ENCODE data around the gene ZCCHC17. TPM values are rescaled to one million over a fixed set of nuclear protein-coding genes. Genes with fewer than 3 reads are reported as not detected.

Gene ZCCHC17
- total and polyA plus RNA-seq, 10 donors, result 16.1 to 31.7 (median 20.3) TPM

- H3K4me1 ChIP-seq, result no peaks in the 10 kb centered on the region
- no peak for DNase-seq
- H3K27me3 ChIP-seq (replicated peaks in 1 of 7), result no peaks in the 10 kb centered on the region
- no peaks in the 10 kb centered on the region for H3K9me3 ChIP-seq
- H3K36me3 ChIP-seq, result peaks cover 0 to 80% (median 36%) of the 10 kb centered on the region in 6 donors
- H3K4me3 ChIP-seq, result no peak overlapping the region
- TF ChIP-seq CTCF (IDR thresholded peaks at IDR 0.05 in 8 of 11, conservative IDR thresholded peaks at IDR 0.05 in 3 of 11) (no peak), POLR2AphosphoS5 (IDR thresholded peaks at IDR 0.05) (no peak), POLR2A (IDR thresholded peaks at IDR 0.05) (no peak)
- intact Hi-C loops (cut with DNase I; ENCODE audit: low total_unique reads), result no loop called here
- WGBS, 5 donors, result 95 to 99% (median 95%) methylated on average over 4 of the region's 4 CpGs
- no peak overlapping the region for H3K27ac ChIP-seq
Measured at GRCh38 chr1:31324093-31324492, 27.3 kb downstream of the ZCCHC17 start.

GRCh38 chr1:31324992-31325391 is 28.2 kb downstream of the ZCCHC17 start:
- 92 to 100% (median 97%) methylated on average over 3 of the region's 3 CpGs for WGBS, 5 donors
- Histone ChIP-seq H3K4me1 (no peaks in the 10 kb centered on the region), H3K36me3 (peaks cover 0 to 71% (median 28%) of the 10 kb centered on the region in 6 donors), H3K9me3 (no peaks in the 10 kb centered on the region), H3K27me3 (replicated peaks in 1 of 7) (no peaks in the 10 kb centered on the region), H3K4me3 (no peak overlapping the region), H3K27ac (no peak overlapping the region)
- DNase-seq, result no peak
- intact Hi-C loops (cut with DNase I; ENCODE audit: low total_unique reads), result no loop called here
- TF ChIP-seq POLR2AphosphoS5 (IDR thresholded peaks at IDR 0.05), result no peak
- no peak for TF ChIP-seq CTCF (IDR thresholded peaks at IDR 0.05 in 8 of 11, conservative IDR thresholded peaks at IDR 0.05 in 3 of 11)

GRCh38 chr1:31326461-31326860 is 29.6 kb downstream of the ZCCHC17 start:
- no peak for TF ChIP-seq POLR2A (IDR thresholded peaks at IDR 0.05)
- no peak for TF ChIP-seq POLR2AphosphoS5 (IDR thresholded peaks at IDR 0.05)
- TF ChIP-seq CTCF (IDR thresholded peaks at IDR 0.05 in 8 of 11, conservative IDR thresholded peaks at IDR 0.05 in 3 of 11), result no peak
- DNase-seq, result no peak
- Histone ChIP-seq H3K4me1 (no peaks in the 10 kb centered on the region), H3K4me3 (no peak overlapping the region), H3K9me3 (no peaks in the 10 kb centered on the region), H3K36me3 (peaks cover 0 to 65% (median 21%) of the 10 kb centered on the region in 6 donors), H3K27me3 (replicated peaks in 1 of 7) (no peaks in the 10 kb centered on the region), H3K27ac (no peak overlapping the region)
- 85 to 97% (median 97%) methylated on average over 1 of the region's 1 CpG for WGBS, 5 donors
- intact Hi-C loops (cut with DNase I; ENCODE audit: low total_unique reads), result no loop called here

GRCh38 chr1:31327381-31327780 is 30.5 kb downstream of the ZCCHC17 start:
- Histone ChIP-seq H3K27ac (no peak overlapping the region), H3K36me3 (peaks cover 0 to 59% (median 21%) of the 10 kb centered on the region in 6 donors), H3K27me3 (replicated peaks in 1 of 7) (no peaks in the 10 kb centered on the region), H3K4me1 (no peaks in the 10 kb centered on the region), H3K9me3 (no peaks in the 10 kb centered on the region), H3K4me3 (no peak overlapping the region)
- 81 to 96% (median 90%) methylated on average over 3 of the region's 3 CpGs for WGBS, 5 donors
- no peak for TF ChIP-seq POLR2AphosphoS5 (IDR thresholded peaks at IDR 0.05)
- TF ChIP-seq CTCF (IDR thresholded peaks at IDR 0.05 in 8 of 11, conservative IDR thresholded peaks at IDR 0.05 in 3 of 11), result no peak
- no peak for TF ChIP-seq POLR2A (IDR thresholded peaks at IDR 0.05)
- intact Hi-C loops (cut with DNase I; ENCODE audit: low total_unique reads), result no loop called here
- DNase-seq, result no peak

Data from spleen (tissue), 11 donors.